ENCODE measurements around the gene SIK2.

SIK2 gene

GRCh38 chr11:111735262-111736116 is 133.2 kb downstream of the SIK2 start:
- peak; percentile 20 for TF ChIP-seq CTCF (conservative IDR thresholded peaks at IDR 0.05; ENCODE audit: low read depth, low read length)
- peak; percentile 99 for DNase-seq (ENCODE audit: low read depth)
- H3K4me3 ChIP-seq (ENCODE audit: low read depth, low read length), result peak overlapping the region; percentile 36

- peak; percentile 68 for DNase-seq (ENCODE audit: low read depth)
- no peak for TF ChIP-seq CTCF (conservative IDR thresholded peaks at IDR 0.05; ENCODE audit: low read depth, low read length)
- no peak overlapping the region for H3K4me3 ChIP-seq (ENCODE audit: low read depth, low read length)
Observed at GRCh38 chr11:111736181-111736590, 133.9 kb downstream of the SIK2 start.

- no peak overlapping the region for H3K4me3 ChIP-seq (ENCODE audit: low read depth, low read length)
- DNase-seq (ENCODE audit: low read depth), result no peak
- TF ChIP-seq CTCF (conservative IDR thresholded peaks at IDR 0.05; ENCODE audit: low read depth, low read length), result no peak
Observed at GRCh38 chr11:111736621-111737443, 134.6 kb downstream of the SIK2 start.

GRCh38 chr11:111737444-111738210 is 135.4 kb downstream of the SIK2 start:
- no peak for TF ChIP-seq CTCF (conservative IDR thresholded peaks at IDR 0.05; ENCODE audit: low read depth, low read length)
- DNase-seq (ENCODE audit: low read depth), result peak; percentile 52
- no peak overlapping the region for H3K4me3 ChIP-seq (ENCODE audit: low read depth, low read length)

GRCh38 chr11:111739299-111739698 is 137.1 kb downstream of the SIK2 start:
- no peak for DNase-seq (ENCODE audit: low read depth)
- no peak for TF ChIP-seq CTCF (conservative IDR thresholded peaks at IDR 0.05; ENCODE audit: low read depth, low read length)
- no peak overlapping the region for H3K4me3 ChIP-seq (ENCODE audit: low read depth, low read length)

DNA sequence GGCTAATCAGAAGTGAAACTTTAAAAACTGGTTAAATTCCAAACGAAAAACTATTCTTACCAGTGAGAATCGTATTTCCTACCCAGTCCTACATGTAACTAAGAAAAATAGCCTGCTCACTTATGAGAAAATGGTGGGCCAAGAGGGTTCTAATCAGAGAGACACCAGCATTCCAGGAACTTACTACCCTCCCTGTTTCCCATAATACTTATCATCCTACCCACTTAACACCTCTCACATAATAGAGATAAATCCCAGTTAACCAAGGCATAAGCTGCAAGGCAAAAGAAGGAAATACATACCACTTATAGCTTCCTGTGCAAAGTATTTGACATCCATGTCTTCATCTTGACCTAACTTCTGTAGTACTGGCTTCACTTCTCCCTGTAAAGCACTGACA is 139.5 kb downstream of the SIK2 start:
- no peak for DNase-seq (ENCODE audit: low read depth)
- H3K4me3 ChIP-seq (ENCODE audit: low read depth, low read length), result no peak overlapping the region
- no peak for TF ChIP-seq CTCF (conservative IDR thresholded peaks at IDR 0.05; ENCODE audit: low read depth, low read length)

Measured in choroid plexus epithelial cell (primary cell).